Measurements from ENCODE around the gene MTUS2. TPM values are rescaled to one million over a fixed set of nuclear protein-coding genes. Genes with fewer than 3 reads are reported as not detected.

Gene MTUS2
- total RNA-seq, 1 experiment from 2014 or later = 1.7 TPM

DNA sequence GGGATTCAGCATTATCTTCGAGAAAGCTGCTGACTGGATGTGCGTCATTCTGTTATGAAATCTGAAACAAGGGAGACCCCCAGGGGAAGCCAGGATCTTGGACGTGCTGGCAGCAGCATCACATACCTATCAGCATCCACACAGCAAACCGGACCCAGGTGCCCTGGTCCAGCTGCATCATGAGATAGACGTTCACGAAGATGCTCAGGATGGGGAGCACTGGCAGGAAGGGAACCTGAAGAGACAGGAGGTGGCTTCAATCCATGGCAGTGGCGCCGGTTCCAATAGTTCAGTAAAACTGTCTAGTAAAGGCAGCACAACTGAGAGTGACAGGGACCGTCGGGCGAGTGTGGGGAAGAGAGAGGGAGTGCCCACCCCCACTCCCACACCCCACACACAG lies 695.9 kb downstream of the MTUS2 start:
- Histone ChIP-seq H3K9me3 (no peaks in the 10 kb centered on the region), H3K4me3 (ENCODE audit: low read depth, low read length) (no peak overlapping the region), H3K4me1 (no peaks in the 10 kb centered on the region), H3K27me3 (replicated peaks; ENCODE audit: control insufficient read depth, insufficient read depth, low read length) (no peaks in the 10 kb centered on the region), H3K36me3 (ENCODE audit: control insufficient read depth, insufficient read depth, low read length) (peaks cover 5% of the 10 kb centered on the region)
- no peaks in the 10 kb centered on the region for H3K27me3 Mint-ChIP-seq (ENCODE audit: insufficient read depth, unreplicated experiment)
- intact Hi-C loops (cut with micrococcal nuclease; ENCODE audit: unreplicated experiment) = no loop called here
- no peak overlapping the region for H3K4me3 Mint-ChIP-seq (ENCODE audit: unreplicated experiment)
- CTCF ChIA-PET = no interaction called here
- H3K4me1 Mint-ChIP-seq (ENCODE audit: low read depth, unreplicated experiment) = no peaks in the 10 kb centered on the region
- TF ChIP-seq, protein P1, sequence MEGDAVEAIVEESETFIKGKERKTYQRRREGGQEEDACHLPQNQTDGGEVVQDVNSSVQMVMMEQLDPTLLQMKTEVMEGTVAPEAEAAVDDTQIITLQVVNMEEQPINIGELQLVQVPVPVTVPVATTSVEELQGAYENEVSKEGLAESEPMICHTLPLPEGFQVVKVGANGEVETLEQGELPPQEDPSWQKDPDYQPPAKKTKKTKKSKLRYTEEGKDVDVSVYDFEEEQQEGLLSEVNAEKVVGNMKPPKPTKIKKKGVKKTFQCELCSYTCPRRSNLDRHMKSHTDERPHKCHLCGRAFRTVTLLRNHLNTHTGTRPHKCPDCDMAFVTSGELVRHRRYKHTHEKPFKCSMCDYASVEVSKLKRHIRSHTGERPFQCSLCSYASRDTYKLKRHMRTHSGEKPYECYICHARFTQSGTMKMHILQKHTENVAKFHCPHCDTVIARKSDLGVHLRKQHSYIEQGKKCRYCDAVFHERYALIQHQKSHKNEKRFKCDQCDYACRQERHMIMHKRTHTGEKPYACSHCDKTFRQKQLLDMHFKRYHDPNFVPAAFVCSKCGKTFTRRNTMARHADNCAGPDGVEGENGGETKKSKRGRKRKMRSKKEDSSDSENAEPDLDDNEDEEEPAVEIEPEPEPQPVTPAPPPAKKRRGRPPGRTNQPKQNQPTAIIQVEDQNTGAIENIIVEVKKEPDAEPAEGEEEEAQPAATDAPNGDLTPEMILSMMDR (IDR thresholded peaks at IDR 0.05; ENCODE audit: insufficient read depth in 1 of 2, low read depth in 1 of 2, low read length in 1 of 2, severe bottlenecking in 1 of 2, unreplicated experiment in 1 of 2) = no peak
- H3K36me3 Mint-ChIP-seq (ENCODE audit: insufficient read depth, unreplicated experiment) = peaks cover 86% of the 10 kb centered on the region
- H3K27ac Mint-ChIP-seq (ENCODE audit: unreplicated experiment) = no peak overlapping the region
- DNase-seq = no peak
- H3K9me3 Mint-ChIP-seq (ENCODE audit: unreplicated experiment) = no peaks in the 10 kb centered on the region
- BruUV-seq (replicated peaks) = no TSS peak
- POLR2A ChIA-PET = no interaction called here

DNA sequence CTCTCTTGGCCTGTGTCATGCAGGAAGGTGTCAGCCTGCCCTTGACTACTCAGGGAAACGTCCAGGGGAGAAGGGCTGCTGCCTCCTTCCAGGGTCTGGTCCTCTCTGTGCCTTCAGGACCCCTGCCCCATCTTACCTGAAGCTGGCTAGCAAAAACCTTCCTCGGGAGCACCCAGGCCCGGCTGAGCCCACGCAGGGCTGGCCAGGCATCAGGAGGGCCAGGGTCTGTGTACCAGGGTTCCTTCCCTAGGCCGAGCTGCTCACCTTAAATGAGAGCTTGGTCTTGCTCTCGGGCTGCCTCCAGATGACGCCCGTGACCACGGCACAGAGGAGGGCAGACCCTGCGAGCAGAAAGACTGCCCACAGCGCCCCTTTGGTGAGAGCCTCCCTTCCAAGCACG lies 696.7 kb downstream of the MTUS2 start:
- DNase-seq = no peak
- Mint-ChIP-seq H3K9me3 (ENCODE audit: unreplicated experiment) (no peaks in the 10 kb centered on the region), H3K27me3 (ENCODE audit: insufficient read depth, unreplicated experiment) (no peaks in the 10 kb centered on the region), H3K4me3 (ENCODE audit: unreplicated experiment) (no peak overlapping the region), H3K4me1 (ENCODE audit: low read depth, unreplicated experiment) (no peaks in the 10 kb centered on the region), H3K27ac (ENCODE audit: unreplicated experiment) (no peak overlapping the region), H3K36me3 (ENCODE audit: insufficient read depth, unreplicated experiment) (peaks cover 91% of the 10 kb centered on the region)
- no TSS peak for BruUV-seq (replicated peaks)
- Histone ChIP-seq H3K4me3 (ENCODE audit: low read depth, low read length) (no peak overlapping the region), H3K4me1 (no peaks in the 10 kb centered on the region), H3K36me3 (ENCODE audit: control insufficient read depth, insufficient read depth, low read length) (peaks cover 5% of the 10 kb centered on the region), H3K27me3 (replicated peaks; ENCODE audit: control insufficient read depth, insufficient read depth, low read length) (no peaks in the 10 kb centered on the region), H3K9me3 (no peaks in the 10 kb centered on the region)
- TF ChIP-seq, protein P1 (IDR thresholded peaks at IDR 0.05; ENCODE audit: insufficient read depth in 1 of 2, low read depth in 1 of 2, low read length in 1 of 2, severe bottlenecking in 1 of 2, unreplicated experiment in 1 of 2) = no peak
- intact Hi-C loops (cut with micrococcal nuclease; ENCODE audit: unreplicated experiment) = no loop called here
- POLR2A ChIA-PET = no interaction called here
- CTCF ChIA-PET = no interaction called here

DNA sequence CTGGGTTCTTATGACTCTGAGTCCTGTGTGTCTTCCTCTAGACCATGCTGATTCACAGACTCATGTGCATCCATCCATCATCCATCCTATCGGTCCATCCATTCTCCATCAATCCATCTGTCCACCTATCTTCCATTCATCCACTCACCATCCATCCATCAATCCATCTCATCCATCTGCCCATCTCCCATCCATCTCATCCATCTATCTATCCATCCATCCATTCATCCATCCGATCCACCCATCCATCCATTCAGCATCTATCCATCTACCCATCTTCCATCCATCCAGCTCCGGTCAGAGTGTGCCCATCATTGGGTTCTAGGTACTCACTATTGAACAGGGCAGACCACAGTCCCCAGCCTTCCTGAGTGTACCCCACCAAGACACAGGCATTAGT lies 699.8 kb downstream of the MTUS2 start:
- ChIA-PET CTCF (no interaction called here), POLR2A (no interaction called here)
- peaks cover 5% of the 10 kb centered on the region for H3K36me3 ChIP-seq (ENCODE audit: control insufficient read depth, insufficient read depth, low read length)
- H3K27ac Mint-ChIP-seq (ENCODE audit: unreplicated experiment) = no peak overlapping the region
- H3K36me3 Mint-ChIP-seq (ENCODE audit: insufficient read depth, unreplicated experiment) = peaks cover 83% of the 10 kb centered on the region
- intact Hi-C loops (cut with micrococcal nuclease; ENCODE audit: unreplicated experiment) = no loop called here
- H3K9me3 ChIP-seq = no peaks in the 10 kb centered on the region
- H3K4me3 ChIP-seq (ENCODE audit: low read depth, low read length) = no peak overlapping the region
- no peaks in the 10 kb centered on the region for H3K9me3 Mint-ChIP-seq (ENCODE audit: unreplicated experiment)
- TF ChIP-seq, protein P1 (IDR thresholded peaks at IDR 0.05; ENCODE audit: insufficient read depth in 1 of 2, low read depth in 1 of 2, low read length in 1 of 2, severe bottlenecking in 1 of 2, unreplicated experiment in 1 of 2) = no peak
- no peaks in the 10 kb centered on the region for H3K27me3 Mint-ChIP-seq (ENCODE audit: insufficient read depth, unreplicated experiment)
- no peaks in the 10 kb centered on the region for H3K4me1 Mint-ChIP-seq (ENCODE audit: low read depth, unreplicated experiment)
- DNase-seq = no peak
- H3K4me1 ChIP-seq = no peaks in the 10 kb centered on the region
- H3K27me3 ChIP-seq (replicated peaks; ENCODE audit: control insufficient read depth, insufficient read depth, low read length) = no peaks in the 10 kb centered on the region
- H3K4me3 Mint-ChIP-seq (ENCODE audit: unreplicated experiment) = no peak overlapping the region
- no TSS peak for BruUV-seq (replicated peaks)
